GM12878 (cell line): ENCODE data around the gene IPCEF1. TPM values are rescaled to one million over a fixed set of nuclear protein-coding genes. Genes with fewer than 3 reads are reported as not detected.

Source experiments
- ATAC-seq: fragments of 200-7000 bp; cut with Tn5 transposase; 3 replicates; pipeline ENCODE4 v1.9.1; 2020; ENCODE audit warnings: mild to moderate bottlenecking, moderate library complexity
- BruUV-seq: library from RNA; stranded (reverse); fragments of 400-500 nt; replicated peaks from 2 replicates; lab custom pipeline; 2021; lab: Mats Ljungman, UMichigan
- CTCF ChIA-PET: fragments of 300-600 bp; sonication (Branson Sonifier 250); formaldehyde crosslinking; extraction: SDS; loops from one replicate; lab custom pipeline; 2021; ENCODE audit warnings: inconsistent platforms; lab: Yijun Ruan, JAX
- POLR2A ChIA-PET: fragments of 350-600 bp; formaldehyde crosslinking; extraction: SDS; loops from one replicate; lab custom pipeline; 2021; ENCODE audit warnings: inconsistent platforms; lab: Charles Lee
- RAD21 ChIA-PET: fragments of 300-600 bp; sonication (Branson Sonifier 250); formaldehyde crosslinking; loops from one replicate; lab custom pipeline; 2023; ENCODE audit warnings: antibody characterized with exemption; ENCODE audit not compliant: unreplicated experiment; lab: Charles Lee
- SMC1A ChIA-PET: fragments of 300-600 bp; sonication (Branson Sonifier 250); formaldehyde crosslinking; loops from one replicate; lab custom pipeline; 2023; ENCODE audit not compliant: unreplicated experiment, uncharacterized antibody; lab: Charles Lee
- DNase-seq: peaks from one replicate; pipeline ENCODE4 v3.0.0-alpha.2; 2011; ENCODE audit warnings: low read depth, low spot score
- FAIRE-seq: peaks from 3 replicates; lab custom pipeline; 2011; peaks lifted over from hg19 to GRCh38; lab: Jason Lieb, UNC
- H2AFZ ChIP-seq: 2 replicates; pipeline ENCODE4 v1.6.0; 2011; ENCODE audit warnings: low read depth, low read length, control low read depth; ENCODE audit not compliant: control insufficient read depth
- H3K27ac ChIP-seq: 2 replicates; pipeline ENCODE4 v1.5.1; 2011; ENCODE audit warnings: control low read depth; ENCODE audit not compliant: control insufficient read depth, insufficient read depth
- H3K27me3 ChIP-seq, 2 experiments: replicated peaks in 1 of 2; 2 replicates each; pipeline versions ENCODE4 v1.6.0 to v1.6.1; 2011; ENCODE audit warnings: low read length in 1 of 2; ENCODE audit not compliant: control insufficient read depth in 2 of 2, insufficient read depth in 2 of 2
- H3K36me3 ChIP-seq, 2 experiments: 2 replicates each; pipeline ENCODE4 v1.5.1; 2011; ENCODE audit warnings: low read length in 1 of 2; ENCODE audit not compliant: control insufficient read depth in 2 of 2, insufficient read depth in 2 of 2
- H3K4me1 ChIP-seq: 2 replicates; pipeline ENCODE4 v1.6.1; 2011; ENCODE audit warnings: mild to moderate bottlenecking, low read length, moderate library complexity, mixed read lengths; ENCODE audit not compliant: control insufficient read depth, insufficient read depth
- H3K4me2 ChIP-seq: 2 replicates; pipeline ENCODE4 v1.6.0; 2011; ENCODE audit warnings: control low read depth; ENCODE audit not compliant: control insufficient read depth, insufficient read depth
- H3K4me3 ChIP-seq: fragments of 200-600 bp; sonication (generic); 2 replicates; pipeline ENCODE4 v1.5.1; 2016
- H3K79me2 ChIP-seq: 2 replicates; pipeline ENCODE4 v1.6.0; 2011; ENCODE audit warnings: low read length; ENCODE audit not compliant: control insufficient read depth, insufficient read depth
- H3K9ac ChIP-seq: 2 replicates; pipeline ENCODE4 v1.8.0; 2011; ENCODE audit warnings: low read length, control low read depth, mixed read lengths; ENCODE audit not compliant: control insufficient read depth, insufficient read depth
- H3K9me3 ChIP-seq: replicated peaks from 3 replicates; pipeline ENCODE4 v1.5.1; 2011; ENCODE audit warnings: mild to moderate bottlenecking, low read length; ENCODE audit not compliant: control insufficient read depth, insufficient read depth
- H4K20me1 ChIP-seq: 2 replicates; pipeline ENCODE4 v1.6.0; 2011; ENCODE audit not compliant: control insufficient read depth, insufficient read depth
- BRCA1 ChIP-seq: IDR thresholded peaks from 2 replicates; pipeline ENCODE4 v1.6.1; 2011; ENCODE audit warnings: low read depth, low read length, improper control_type of control experiment
- CHD1 ChIP-seq: IDR thresholded peaks from 2 replicates; pipeline ENCODE4 v1.6.1; 2012; ENCODE audit warnings: low read depth, low read length, improper control_type of control experiment
- HSF1 ChIP-seq: fragments of 150-350 bp; IDR thresholded peaks from 2 replicates; pipeline ENCODE4 v1.6.1; 2014; ENCODE audit warnings: mild to moderate bottlenecking, low read depth, low read length
- MAX ChIP-seq: IDR thresholded peaks from 2 replicates; pipeline ENCODE4 v1.6.1; 2012; ENCODE audit warnings: low read depth, low read length, improper control_type of control experiment
- NFYA ChIP-seq: IDR thresholded peaks from 2 replicates; pipeline ENCODE4 v1.6.1; 2011; ENCODE audit warnings: low read depth, mild to moderate bottlenecking, low read length, improper control_type of control experiment, borderline replicate concordance
- RCOR1 ChIP-seq: conservative IDR thresholded peaks from 2 replicates; pipeline ENCODE4 v1.6.1; 2012; ENCODE audit warnings: low read depth, low read length, improper control_type of control experiment
- ZBED1 ChIP-seq: IDR thresholded peaks from 2 replicates; pipeline ENCODE4 v1.6.1; 2016; ENCODE audit warnings: borderline replicate concordance
- ZNF622 ChIP-seq: fragments of 450-650 bp; IDR thresholded peaks from 2 replicates; pipeline ENCODE4 v1.6.1; 2017; ENCODE audit warnings: mild to moderate bottlenecking, inconsistent platforms
- ZNF687 ChIP-seq: fragments of 450-650 bp; IDR thresholded peaks from 2 replicates; pipeline ENCODE4 v1.6.1; 2017; ENCODE audit warnings: mild to moderate bottlenecking, moderate library complexity
- WGBS: methylation state at CpG from one replicate; pipeline ENCODE4 v1.1.6; 2016; ENCODE audit warnings: low lambda C conversion rate; ENCODE audit not compliant: insufficient replicate concordance, insufficient coverage; ENCODE audit errors: missing lambda C conversion rate; 5-methylcytosine and 5-hydroxymethylcytosine counted together
- in situ Hi-C: fragments of 300-500 bp; cut with MboI; formaldehyde crosslinking; loops from 9 replicates; pipeline ENCODE4 v1.14.3; 2018; ENCODE audit warnings: mixed read lengths
- intact Hi-C: fragments of 100-400 bp; cut with micrococcal nuclease; formaldehyde crosslinking; loops from one replicate; pipeline ENCODE4 v1.14.2; 2022; ENCODE audit not compliant: unreplicated experiment
- polyA plus RNA-seq, 11 experiments: library from polyadenylated mRNA; depleted of rRNA in 4 of 11; unstranded in 6 of 11; stranded (reverse) in 5 of 11; fragments of >200 nt; fragmentation: Nextera tagmentation in 4 of 11; fragmentation: Illumina TruSeq in 1 of 11; extraction: Ambion mirVana in 4 of 11; extraction: Trizol in 1 of 11; gene quantifications; 1 replicate in 1 of 11; 2 replicates in 10 of 11; pipeline versions ENCODE4 v1.2.1 to v1.2.3, GENCODE V29; 2011 to 2016; ENCODE audit warnings: inconsistent platforms in 2 of 11, missing spikeins in 2 of 11, low read depth in 1 of 11
- total RNA-seq, 4 experiments: library from RNA; depleted of rRNA in 3 of 4; stranded (reverse); fragments of >200 nt in 3 of 4; fragmentation: Illumina TruSeq in 1 of 4; extraction: Trizol in 1 of 4; gene quantifications; 2 replicates each; pipeline versions ENCODE4 v1.2.1 to v1.2.3, GENCODE V29; 2013 to 2021

Gene IPCEF1
- total and polyA plus RNA-seq, 10 of the 15 experiments (the other 5 are each of a cell fraction or from before 2014, with no cell fraction given): 1.3 to 137 (median 4.2) TPM

GRCh38 chr6:154226461-154226860 is 130.1 kb downstream of the IPCEF1 start:
- no peak for FAIRE-seq
- no TSS peak for BruUV-seq
- Histone ChIP-seq H3K27ac (no peak overlapping the region), H3K79me2 (peaks cover 28% of the 10 kb centered on the region), H3K4me3 (no peak overlapping the region), H3K36me3 (peaks cover 0 to 8% of the 10 kb centered on the region in 2 experiments; a peak in 2 of 4 replicates), H3K9me3 (no peaks in the 10 kb centered on the region; the same call in 1 of the 3 replicates), H4K20me1 (no peaks in the 10 kb centered on the region), H3K4me2 (no peak overlapping the region), H3K27me3 (no peaks in the 10 kb centered on the region), H2AFZ (no peak overlapping the region)
- no peak for DNase-seq
- 42% methylated on average over 3 of the region's 3 CpGs for WGBS
- ATAC-seq: no peak
- CTCF ChIA-PET: no interaction called here
- no peak for TF ChIP-seq NFYA
- TF ChIP-seq MAX: no peak
- no peak for TF ChIP-seq ZBED1
- no peak for TF ChIP-seq ZNF622
- TF ChIP-seq RCOR1: no peak
- TF ChIP-seq CHD1: no peak
- TF ChIP-seq ZNF687: no peak
- no peak for TF ChIP-seq BRCA1
- TF ChIP-seq HSF1: no peak
- TF ChIP-seq, all 136 proteins: peak for 0
- SMC1A ChIA-PET: interaction anchor here (1.4 to 1.9 kb wide), 2 partner anchors 50 to 69 kb away, joined by 3 to 9 read pairs; no protein-coding TSS in a partner anchor
- Histone ChIP-seq H3K9ac (no peak overlapping the region), H3K4me1 (no peaks in the 10 kb centered on the region)
- POLR2A ChIA-PET: interaction anchor here (0.5 kb wide), 1 partner anchor 258 kb away, joined by 3 read pairs; no protein-coding TSS in a partner anchor
- RAD21 ChIA-PET: no interaction called here
- intact Hi-C loops: no loop called here
- in situ Hi-C loops: loop anchor here (25.0 kb wide), 1 partner anchor 1239 kb away; the partner anchor contains the start of gene FBXO5
